Measurements from ENCODE around the gene ZIC2. TPM values are rescaled to one million over a fixed set of nuclear protein-coding genes. Genes with fewer than 3 reads are reported as not detected.

The ZIC2 gene
- total RNA-seq, 1 donor = not detected

GRCh38 chr13:99970651-99971575, 10.7 kb upstream of the ZIC2 start:
- no peak for DNase-seq (ENCODE audit: low read depth)
- H3K4me3 ChIP-seq (ENCODE audit: low read depth, low read length) = no peak overlapping the region
- TF ChIP-seq CTCF (IDR thresholded peaks at IDR 0.05; ENCODE audit: insufficient read depth, low read depth, low read length) = no peak

GRCh38 chr13:99971576-99972189, 9.9 kb upstream of the ZIC2 start, which contains the start of gene ZIC5:
TSS of gene ZIC5 (minus strand) at chr13:99971767. CDS start at chr13:99971603, 164 bp downstream.
- DNase-seq (ENCODE audit: low read depth) = no peak
- TF ChIP-seq CTCF (IDR thresholded peaks at IDR 0.05; ENCODE audit: insufficient read depth, low read depth, low read length) = no peak
- no peak within 1 kb of the TSS for H3K4me3 ChIP-seq (ENCODE audit: low read depth, low read length)

GRCh38 chr13:99972190-99972731, 9.3 kb upstream of the ZIC2 start:
- no peak for TF ChIP-seq CTCF (IDR thresholded peaks at IDR 0.05; ENCODE audit: insufficient read depth, low read depth, low read length)
- DNase-seq (ENCODE audit: low read depth) = no peak
- H3K4me3 ChIP-seq (ENCODE audit: low read depth, low read length) = no peak overlapping the region

GRCh38 chr13:99973163-99973807, 8.3 kb upstream of the ZIC2 start:
- no peak overlapping the region for H3K4me3 ChIP-seq (ENCODE audit: low read depth, low read length)
- DNase-seq (ENCODE audit: low read depth) = no peak

GRCh38 chr13:99973808-99974185, 7.8 kb upstream of the ZIC2 start:
- DNase-seq (ENCODE audit: low read depth) = no peak
- TF ChIP-seq CTCF (IDR thresholded peaks at IDR 0.05; ENCODE audit: insufficient read depth, low read depth, low read length) = no peak
- no peak overlapping the region for H3K4me3 ChIP-seq (ENCODE audit: low read depth, low read length)

More at GRCh38 chr13:99973163-99973807, 8.3 kb upstream of the ZIC2 start:
- no peak for TF ChIP-seq CTCF (IDR thresholded peaks at IDR 0.05; ENCODE audit: insufficient read depth, low read depth, low read length)

GRCh38 chr13:99974296-99974938, 7.2 kb upstream of the ZIC2 start:
- no peak for TF ChIP-seq CTCF (IDR thresholded peaks at IDR 0.05; ENCODE audit: insufficient read depth, low read depth, low read length)
- H3K4me3 ChIP-seq (ENCODE audit: low read depth, low read length) = no peak overlapping the region
- no peak for DNase-seq (ENCODE audit: low read depth)

Measured in fibroblast of villous mesenchyme (primary cell).